IMR-90 (cell line): ENCODE results near the gene SLC47A2. TPM values are rescaled to one million over a fixed set of nuclear protein-coding genes. Genes with fewer than 3 reads are reported as not detected.

ENCODE experiments used
- ATAC-seq: fragments of 200-7000 bp; cut with Tn5 transposase; 2 replicates; pipeline ENCODE4 v1.9.1; 2020; ENCODE audit warnings: low read depth, mild to moderate bottlenecking, moderate library complexity
- BruUV-seq: library from RNA; stranded (reverse); fragments of 400-500 nt; replicated peaks from 2 replicates; lab custom pipeline; 2021; lab: Mats Ljungman, UMichigan
- CTCF ChIA-PET: fragments of 300-600 bp; formaldehyde crosslinking; extraction: SDS; loops from one replicate; lab custom pipeline; 2021; ENCODE audit warnings: antibody characterized with exemption; lab: Yijun Ruan, JAX
- POLR2A ChIA-PET: fragments of 300-600 bp; sonication (Branson Sonifier 250); formaldehyde crosslinking; loops from one replicate; lab custom pipeline; 2022; ENCODE audit warnings: antibody characterized with exemption; ENCODE audit not compliant: unreplicated experiment; lab: Charles Lee
- DNase-seq: peaks from one replicate; pipeline ENCODE4 v3.0.0; 2013
- H2AFZ ChIP-seq: replicated peaks from 2 replicates; pipeline ENCODE3; 2013; ENCODE audit warnings: low read length, mild to moderate bottlenecking; ENCODE audit not compliant: poor library complexity
- H2AK5ac ChIP-seq: 2 replicates; pipeline ENCODE4 v1.6.1; 2013; ENCODE audit warnings: low read depth, low read length, inconsistent platforms
- H2AK9ac ChIP-seq: replicated peaks from 2 replicates; pipeline ENCODE3; 2013; ENCODE audit warnings: mild to moderate bottlenecking, low read depth, low read length, moderate library complexity; ENCODE audit not compliant: poor library complexity
- H2BK120ac ChIP-seq: 2 replicates; pipeline ENCODE4 v1.6.1; 2013; ENCODE audit warnings: low read depth, low read length, inconsistent platforms
- H2BK15ac ChIP-seq: 3 replicates; pipeline ENCODE4 v1.6.1; 2013; ENCODE audit warnings: low read depth, low read length, inconsistent platforms
- H2BK20ac ChIP-seq: 2 replicates; pipeline ENCODE4 v1.6.1; 2013; ENCODE audit warnings: low read depth, mild to moderate bottlenecking, inconsistent platforms, low read length, moderate library complexity
- H2BK5ac ChIP-seq: 2 replicates; pipeline ENCODE4 v1.6.1; 2013; ENCODE audit warnings: mild to moderate bottlenecking, low read depth, low read length, inconsistent platforms; ENCODE audit not compliant: poor library complexity, severe bottlenecking
- H3K14ac ChIP-seq: replicated peaks from 2 replicates; pipeline ENCODE4 v1.6.1; 2013; ENCODE audit warnings: low read depth, low read length, inconsistent platforms
- H3K18ac ChIP-seq: 2 replicates; pipeline ENCODE4 v1.6.1; 2013; ENCODE audit warnings: low read depth, low read length, control low read depth
- H3K23ac ChIP-seq: 2 replicates; pipeline ENCODE4 v1.6.1; 2013; ENCODE audit warnings: low read depth, low read length, inconsistent platforms
- H3K27ac ChIP-seq: 2 replicates; pipeline ENCODE4 v1.5.1; 2013; ENCODE audit warnings: mild to moderate bottlenecking, control low read depth, low read length; ENCODE audit not compliant: insufficient read depth
- H3K27me3 ChIP-seq: 2 replicates; pipeline ENCODE4 v1.6.1; 2013; ENCODE audit warnings: low read length; ENCODE audit not compliant: control insufficient read depth, insufficient read depth
- H3K36me3 ChIP-seq: 2 replicates; pipeline ENCODE4 v1.6.1; 2013; ENCODE audit warnings: low read length, mixed read lengths; ENCODE audit not compliant: control insufficient read depth, insufficient read depth
- H3K4ac ChIP-seq: 2 replicates; pipeline ENCODE4 v1.6.1; 2013; ENCODE audit warnings: low read depth, low read length, inconsistent platforms
- H3K4me1 ChIP-seq: 2 replicates; pipeline ENCODE4 v1.6.1; 2013; ENCODE audit warnings: low read length, mixed read lengths; ENCODE audit not compliant: control insufficient read depth, insufficient read depth
- H3K4me2 ChIP-seq: 2 replicates; pipeline ENCODE4 v1.6.1; 2013; ENCODE audit warnings: low read depth, mild to moderate bottlenecking, control low read depth, low read length, moderate library complexity
- H3K4me3 ChIP-seq: 2 replicates; pipeline ENCODE4 v1.5.1; 2013; ENCODE audit warnings: low read depth, mild to moderate bottlenecking, control low read depth, low read length, moderate library complexity; ENCODE audit not compliant: insufficient read depth
- H3K56ac ChIP-seq: 2 replicates; pipeline ENCODE4 v1.6.1; 2013; ENCODE audit warnings: low read length, inconsistent platforms; ENCODE audit not compliant: insufficient read depth; ENCODE audit errors: extremely low read depth
- H3K79me1 ChIP-seq, 2 experiments: 2 replicates each; pipeline ENCODE4 v1.6.1; 2013; ENCODE audit warnings: low read length in 2 of 2, inconsistent platforms in 1 of 2, low read depth in 1 of 2
- H3K9ac ChIP-seq: 2 replicates; pipeline ENCODE4 v1.6.1; 2013; ENCODE audit warnings: low read depth, low read length, control low read depth
- H3K9me1 ChIP-seq: 2 replicates; pipeline ENCODE4 v1.6.1; 2013; ENCODE audit warnings: low read length, inconsistent platforms; ENCODE audit not compliant: insufficient read depth
- H3K9me3 ChIP-seq: 2 replicates; pipeline ENCODE4 v1.6.1; 2013; ENCODE audit warnings: low read length; ENCODE audit not compliant: control insufficient read depth, insufficient read depth
- H4K20me1 ChIP-seq: 2 replicates; pipeline ENCODE4 v1.6.1; 2013; ENCODE audit warnings: low read length, inconsistent platforms; ENCODE audit not compliant: insufficient read depth
- H4K5ac ChIP-seq: 2 replicates; pipeline ENCODE4 v1.6.1; 2013; ENCODE audit warnings: mild to moderate bottlenecking, low read depth, low read length, control low read depth
- H4K8ac ChIP-seq, 2 experiments: 2 replicates each; pipeline ENCODE4 v1.6.1; 2013; ENCODE audit warnings: low read depth in 2 of 2, low read length in 2 of 2, control low read depth in 1 of 2, inconsistent platforms in 1 of 2
- H4K91ac ChIP-seq: 2 replicates; pipeline ENCODE4 v1.6.1; 2013; ENCODE audit warnings: low read depth, low read length, inconsistent platforms; ENCODE audit not compliant: insufficient read depth
- BHLHE40 ChIP-seq: fragments of 150-350 bp; IDR thresholded peaks from 2 replicates; pipeline ENCODE4 v1.6.1; 2016; ENCODE audit warnings: mild to moderate bottlenecking, low read depth, low read length
- CEBPB ChIP-seq: IDR thresholded peaks from 2 replicates; pipeline ENCODE4 v1.6.1; 2012; ENCODE audit warnings: low read depth, low read length, improper control_type of control experiment
- CHD1 ChIP-seq: IDR thresholded peaks from 2 replicates; pipeline ENCODE4 v1.6.1; 2012; ENCODE audit warnings: low read depth, low read length, improper control_type of control experiment
- ELK1 ChIP-seq: fragments of 150-350 bp; IDR thresholded peaks from 2 replicates; pipeline ENCODE4 v1.6.1; 2016; ENCODE audit warnings: low read depth, mild to moderate bottlenecking, low read length, moderate library complexity, borderline replicate concordance
- FOS ChIP-seq: fragments of 150-350 bp; IDR thresholded peaks from 2 replicates; pipeline ENCODE4 v1.6.1; 2016; ENCODE audit warnings: low read depth, low read length
- MAZ ChIP-seq: IDR thresholded peaks from 2 replicates; pipeline ENCODE4 v1.6.1; 2012; ENCODE audit warnings: low read depth, mild to moderate bottlenecking, low read length, improper control_type of control experiment, moderate library complexity, borderline replicate concordance
- MXI1 ChIP-seq: IDR thresholded peaks from 2 replicates; pipeline ENCODE4 v1.6.1; 2012; ENCODE audit warnings: low read depth, mild to moderate bottlenecking, low read length, moderate library complexity, borderline replicate concordance
- NFE2L2 ChIP-seq: fragments of 150-350 bp; IDR thresholded peaks from 2 replicates; pipeline ENCODE4 v1.6.1; 2016; ENCODE audit warnings: low read depth, mild to moderate bottlenecking, low read length
- POLR2A ChIP-seq: IDR thresholded peaks from 2 replicates; pipeline ENCODE4 v1.6.1; 2012; ENCODE audit warnings: mild to moderate bottlenecking, low read depth, low read length
- RAD21 ChIP-seq: IDR thresholded peaks from 2 replicates; pipeline ENCODE4 v1.6.1; 2012; ENCODE audit warnings: low read length, improper control_type of control experiment
- RCOR1 ChIP-seq: IDR thresholded peaks from 2 replicates; pipeline ENCODE4 v1.6.1; 2012; ENCODE audit warnings: mild to moderate bottlenecking, low read length, improper control_type of control experiment; ENCODE audit not compliant: insufficient replicate concordance
- RFX5 ChIP-seq: IDR thresholded peaks from 2 replicates; pipeline ENCODE4 v1.8.0; 2012; ENCODE audit warnings: low read depth, mild to moderate bottlenecking, low read length, moderate library complexity
- SMC3 ChIP-seq: fragments of 150-350 bp; IDR thresholded peaks from 2 replicates; pipeline ENCODE4 v1.6.1; 2016; ENCODE audit warnings: low read depth, mild to moderate bottlenecking, antibody characterized with exemption, low read length, moderate library complexity
- USF2 ChIP-seq: fragments of 150-350 bp; IDR thresholded peaks from 2 replicates; pipeline ENCODE4 v1.6.1; 2017; ENCODE audit warnings: mild to moderate bottlenecking, antibody characterized with exemption, low read length, low read depth
- WGBS, 2 experiments: methylation state at CpG; one replicate each; pipeline versions ENCODE4 v1.1.5 to v1.1.7; 2013; ENCODE audit warnings: missing lambda C conversion rate in 2 of 2; ENCODE audit not compliant: insufficient read length in 1 of 2; ENCODE audit errors: extremely low coverage in 2 of 2; 5-methylcytosine and 5-hydroxymethylcytosine counted together
- dilution Hi-C: fragments of 300-500 bp; cut with HindIII; formaldehyde crosslinking; loops from one replicate; pipeline ENCODE4 v1.14.3; 2018; ENCODE audit warnings: low sequenced_read_pairs; ENCODE audit not compliant: unreplicated experiment
- in situ Hi-C: fragments of 300-500 bp; cut with MboI; formaldehyde crosslinking; loops from 3 replicates; pipeline ENCODE4 v1.14.3; 2019; ENCODE audit warnings: low sequenced_read_pairs, inconsistent platforms, mixed read lengths
- intact Hi-C: fragments of 100-400 bp; cut with micrococcal nuclease; formaldehyde crosslinking; loops from 2 replicates; pipeline ENCODE4 v1.10.0; 2022
- polyA plus RNA-seq, 3 experiments: library from polyadenylated mRNA; depleted of rRNA; stranded (reverse); fragments of >200 nt; gene quantifications; 2 replicates each; pipeline ENCODE4 v1.2.3, GENCODE V29; 2012; ENCODE audit warnings: low replicate concordance in 1 of 3
- total RNA-seq: library from RNA; depleted of rRNA; stranded (reverse); fragments of >200 nt; gene quantifications from 2 replicates; pipeline ENCODE4 v1.2.3, GENCODE V29; 2012
- TF ChIP-seq, protein P1 (sequence below): conservative IDR thresholded peaks from 2 replicates; pipeline ENCODE4 v1.5.1; 2012; ENCODE audit warnings: mild to moderate bottlenecking, low read depth, low read length, improper control_type of control experiment

SLC47A2 gene
- total and polyA plus RNA-seq, 2 of the 4 experiments (the other 2 are of a cell fraction) = not detected

GRCh38 chr17:19746517-19746916 is 30.1 kb upstream of the SLC47A2 start:
- intact Hi-C loops (no loop called here), dilution Hi-C loops (no loop called here), in situ Hi-C loops (no loop called here)
- H3K56ac ChIP-seq = no peak overlapping the region
- no peak overlapping the region for H3K18ac ChIP-seq
- H2BK15ac ChIP-seq = no peak overlapping the region
- no TSS peak for BruUV-seq
- no peaks in the 10 kb centered on the region for H3K9me1 ChIP-seq
- H3K27ac ChIP-seq = no peak overlapping the region
- no peaks in the 10 kb centered on the region for H3K36me3 ChIP-seq
- no peak overlapping the region for H2BK20ac ChIP-seq
- POLR2A ChIA-PET = no interaction called here
- no peak overlapping the region for H2BK120ac ChIP-seq
- no peak for TF ChIP-seq SMC3
- TF ChIP-seq FOS = no peak
- no peak for TF ChIP-seq NFE2L2
- TF ChIP-seq USF2 = no peak
- TF ChIP-seq POLR2A = no peak
- TF ChIP-seq MAZ = no peak
- TF ChIP-seq RCOR1 = no peak
- TF ChIP-seq CEBPB = no peak
- no peak for TF ChIP-seq RFX5
- TF ChIP-seq MXI1 = no peak
- TF ChIP-seq RAD21 = no peak
- no peak for TF ChIP-seq CHD1
- TF ChIP-seq ELK1 = no peak
- TF ChIP-seq, protein P1, sequence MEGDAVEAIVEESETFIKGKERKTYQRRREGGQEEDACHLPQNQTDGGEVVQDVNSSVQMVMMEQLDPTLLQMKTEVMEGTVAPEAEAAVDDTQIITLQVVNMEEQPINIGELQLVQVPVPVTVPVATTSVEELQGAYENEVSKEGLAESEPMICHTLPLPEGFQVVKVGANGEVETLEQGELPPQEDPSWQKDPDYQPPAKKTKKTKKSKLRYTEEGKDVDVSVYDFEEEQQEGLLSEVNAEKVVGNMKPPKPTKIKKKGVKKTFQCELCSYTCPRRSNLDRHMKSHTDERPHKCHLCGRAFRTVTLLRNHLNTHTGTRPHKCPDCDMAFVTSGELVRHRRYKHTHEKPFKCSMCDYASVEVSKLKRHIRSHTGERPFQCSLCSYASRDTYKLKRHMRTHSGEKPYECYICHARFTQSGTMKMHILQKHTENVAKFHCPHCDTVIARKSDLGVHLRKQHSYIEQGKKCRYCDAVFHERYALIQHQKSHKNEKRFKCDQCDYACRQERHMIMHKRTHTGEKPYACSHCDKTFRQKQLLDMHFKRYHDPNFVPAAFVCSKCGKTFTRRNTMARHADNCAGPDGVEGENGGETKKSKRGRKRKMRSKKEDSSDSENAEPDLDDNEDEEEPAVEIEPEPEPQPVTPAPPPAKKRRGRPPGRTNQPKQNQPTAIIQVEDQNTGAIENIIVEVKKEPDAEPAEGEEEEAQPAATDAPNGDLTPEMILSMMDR = no peak
- TF ChIP-seq BHLHE40 = no peak
- no peak overlapping the region for H3K14ac ChIP-seq
- DNase-seq (no peak), ATAC-seq (no peak)
- no peaks in the 10 kb centered on the region for H3K9me3 ChIP-seq
- no peak overlapping the region for H2BK5ac ChIP-seq
- peaks cover 41% of the 10 kb centered on the region for H3K27me3 ChIP-seq
- H3K4me3 ChIP-seq = no peak overlapping the region
- H3K9ac ChIP-seq = no peak overlapping the region
- no peaks in the 10 kb centered on the region; the same call in 1 of the 2 replicates for H4K20me1 ChIP-seq
- H2AK9ac ChIP-seq = no peak overlapping the region
- H3K79me1 ChIP-seq = no peaks in the 10 kb centered on the region
- 88% methylated on average over 14 of the region's 20 CpGs; no CpG with 5 or more reads in 1 of the 2 experiments for WGBS, 2 experiments
- no peak overlapping the region for H3K4me2 ChIP-seq
- no peak overlapping the region for H3K4ac ChIP-seq
- H3K23ac ChIP-seq = no peak overlapping the region
- H4K91ac ChIP-seq = no peak overlapping the region
- H3K4me1 ChIP-seq = no peaks in the 10 kb centered on the region
- no peak overlapping the region for H4K5ac ChIP-seq
- H2AK5ac ChIP-seq = no peak overlapping the region
- CTCF ChIA-PET = interaction anchor here (0.7 kb wide), 1 partner anchor 16 kb away, joined by 3 read pairs; no protein-coding TSS in a partner anchor
- no peak overlapping the region for H2AFZ ChIP-seq
- H4K8ac ChIP-seq = no peak overlapping the region
